HepG2 (cell line): ENCODE results near the gene JMJD8. TPM values are rescaled to one million over a fixed set of nuclear protein-coding genes. Genes with fewer than 3 reads are reported as not detected.
A peak's percentile ranks its signal among the peaks of the same experiment; 100 is the strongest.

ENCODE experiments used
- ATF5 ChIP-seq: sonication (generic); formaldehyde crosslinking; IDR thresholded peaks from 2 replicates; pipeline ENCODE4 v1.4.0; 2020; ENCODE audit warnings: mild to moderate bottlenecking, low read depth, missing genetic modification reagents
- CHCHD3 ChIP-seq: sonication (generic); formaldehyde crosslinking; IDR thresholded peaks from 2 replicates; pipeline ENCODE4 v1.8.0; 2022; ENCODE audit warnings: mild to moderate bottlenecking, missing genetic modification reagents, moderate library complexity
- GMEB1 ChIP-seq: sonication (generic); formaldehyde crosslinking; IDR thresholded peaks from 2 replicates; pipeline ENCODE4 v1.5.1; 2020; ENCODE audit warnings: missing genetic modification reagents, mild to moderate bottlenecking, borderline replicate concordance
- LBX2 ChIP-seq: sonication (generic); formaldehyde crosslinking; IDR thresholded peaks from 2 replicates; pipeline ENCODE4 v1.5.0; 2020; ENCODE audit warnings: missing genetic modification reagents, mild to moderate bottlenecking, borderline replicate concordance
- NKX3-1 ChIP-seq: sonication (generic); formaldehyde crosslinking; IDR thresholded peaks from 2 replicates; pipeline ENCODE4 v1.5.0; 2020; ENCODE audit warnings: missing genetic modification reagents
- PRDM4 ChIP-seq: sonication (generic); formaldehyde crosslinking; IDR thresholded peaks from 2 replicates; pipeline ENCODE4 v1.9.0; 2021; ENCODE audit warnings: missing genetic modification reagents, borderline replicate concordance
- RNF219 ChIP-seq: sonication (generic); formaldehyde crosslinking; IDR thresholded peaks from 2 replicates; pipeline ENCODE4 v1.5.0; 2020; ENCODE audit warnings: mild to moderate bottlenecking, missing genetic modification reagents
- SALL1 ChIP-seq: sonication (generic); formaldehyde crosslinking; IDR thresholded peaks from 2 replicates; pipeline ENCODE4 v1.8.0; 2022; ENCODE audit warnings: mild to moderate bottlenecking, missing genetic modification reagents
- SETDB1 ChIP-seq: sonication (generic); formaldehyde crosslinking; IDR thresholded peaks from 2 replicates; pipeline ENCODE4 v1.5.1; 2020; ENCODE audit warnings: missing genetic modification reagents, mild to moderate bottlenecking, borderline replicate concordance
- SOX13 ChIP-seq, 3 experiments: fragments of 450-650 bp in 1 of 3; sonication (generic) in 1 of 3; formaldehyde crosslinking in 1 of 3; IDR thresholded peaks in 2 of 3; conservative IDR thresholded peaks in 1 of 3; 2 replicates each; pipeline versions ENCODE4 v1.5.0 to v1.6.1; 2016 to 2020; ENCODE audit warnings: antibody characterized with exemption in 1 of 3, mild to moderate bottlenecking in 1 of 3, missing compliant biosample characterization in 1 of 3, missing genetic modification reagents in 1 of 3, moderate library complexity in 1 of 3
- ZBED4 ChIP-seq: sonication (generic); formaldehyde crosslinking; IDR thresholded peaks from 2 replicates; pipeline ENCODE4 v1.4.0; 2020; ENCODE audit warnings: missing genetic modification reagents, borderline replicate concordance
- ZNF121 ChIP-seq: sonication (generic); formaldehyde crosslinking; IDR thresholded peaks from 2 replicates; pipeline ENCODE4 v1.5.0; 2020; ENCODE audit warnings: mild to moderate bottlenecking, missing genetic modification reagents
- polyA plus RNA-seq, 8 experiments: library from polyadenylated mRNA; depleted of rRNA in 3 of 8; stranded (reverse) in 7 of 8; unstranded in 1 of 8; fragments of >200 nt; fragmentation: Illumina TruSeq in 4 of 8; extraction: Trizol in 4 of 8; gene quantifications; 2 replicates each; pipeline versions ENCODE4 v1.2.1 to v1.2.3, GENCODE V29; 2011 to 2016; ENCODE audit warnings: low read depth in 4 of 8, missing spikeins in 1 of 8, mixed read lengths in 1 of 8; ENCODE audit not compliant: insufficient read depth in 1 of 8
- total RNA-seq, 5 experiments: library from RNA; depleted of rRNA; stranded (reverse); fragments of >200 nt; fragmentation: Illumina TruSeq; extraction: Trizol; gene quantifications; 2 replicates each; pipeline ENCODE4 v1.2.3, GENCODE V29; 2016; ENCODE audit warnings: low read depth in 1 of 5

Gene JMJD8
- total and polyA plus RNA-seq, 2 of the 13 experiments (the other 11 are each of a cell fraction or from before 2014, with no cell fraction given): 2.6 to 11.8 TPM

- TF ChIP-seq ATF5 (no peak), RNF219 (no peak), CHCHD3 (CRISPR knock-in tag) (peak; percentile 73; the same call in 1 of the 2 replicates), SALL1 (peak; percentile 87), ZNF121 (CRISPR knock-in tag) (no peak), NKX3-1 (peak; percentile 81), PRDM4 (CRISPR knock-in tag) (no peak), LBX2 (no peak; the same call in 1 of the 2 replicates), GMEB1 (no peak), ZBED4 (CRISPR knock-in tag) (peak; percentile 69; the same call in 1 of the 2 replicates), SOX13 (IDR thresholded peaks at IDR 0.05) (no peak), SOX13 (CRISPR knock-in tag; conservative IDR thresholded peaks at IDR 0.05 in 1 of 2, IDR thresholded peaks at IDR 0.05 in 1 of 2) (no peak), SETDB1 (CRISPR knock-in tag) (no peak)
These were observed 16.8 kb upstream of the JMJD8 start (continued) for GRCh38 chr16:700684-701584.
